ENCODE measurements around the gene ADAM12.
"Not testable (repeated sequence)": the region's sequence is repeated elsewhere in the genome, so short reads cannot be mapped to it uniquely, and the experiment has no call there.

ADAM12 gene

GRCh38 chr10:126251778-126252407, 136.4 kb downstream of the ADAM12 start:
- no peak for TF ChIP-seq CTCF (IDR thresholded peaks at IDR 0.05; ENCODE audit: control extremely low read depth, extremely low read depth, low read depth, missing control alignments)
- POLR2A ChIA-PET, result no interaction called here
- DNase-seq (ENCODE audit: extremely low spot score), result no peak
- CTCF ChIA-PET, result no interaction called here

GRCh38 chr10:126250527-126251310, 137.6 kb downstream of the ADAM12 start:
- no peak for TF ChIP-seq CTCF (IDR thresholded peaks at IDR 0.05; ENCODE audit: control extremely low read depth, extremely low read depth, low read depth, missing control alignments)
- POLR2A ChIA-PET, result no interaction called here
- CTCF ChIA-PET, result no interaction called here
- no peak for DNase-seq (ENCODE audit: extremely low spot score)

GRCh38 chr10:126250045-126250444, 138.2 kb downstream of the ADAM12 start:
- no peak for TF ChIP-seq CTCF (IDR thresholded peaks at IDR 0.05; ENCODE audit: control extremely low read depth, extremely low read depth, low read depth, missing control alignments)
- no peak for DNase-seq (ENCODE audit: extremely low spot score)
- CTCF ChIA-PET, result no interaction called here
- POLR2A ChIA-PET, result no interaction called here

GRCh38 chr10:126247446-126247975, 140.8 kb downstream of the ADAM12 start:
- ChIA-PET CTCF (interaction anchor here (0.6 kb wide), 1 partner anchor 11 kb away, joined by 3 read pairs; no protein-coding TSS in a partner anchor), POLR2A (no interaction called here)
- DNase-seq (ENCODE audit: extremely low spot score), result no peak
- no peak for TF ChIP-seq CTCF (IDR thresholded peaks at IDR 0.05; ENCODE audit: control extremely low read depth, extremely low read depth, low read depth, missing control alignments)

GRCh38 chr10:126246396-126246795, 141.9 kb downstream of the ADAM12 start:
- DNase-seq (ENCODE audit: extremely low spot score); CTCF ChIA-PET; POLR2A ChIA-PET: not testable (repeated sequence)

- no peak for TF ChIP-seq CTCF (IDR thresholded peaks at IDR 0.05; ENCODE audit: control extremely low read depth, extremely low read depth, low read depth, missing control alignments)
- DNase-seq (ENCODE audit: extremely low spot score), result no peak
- CTCF ChIA-PET, result no interaction called here
- POLR2A ChIA-PET, result no interaction called here
These were observed 142.8 kb downstream of the ADAM12 start for GRCh38 chr10:126245501-126245900.

GRCh38 chr10:126243971-126244370, 144.3 kb downstream of the ADAM12 start:
- ChIA-PET CTCF (no interaction called here), POLR2A (no interaction called here)
- no peak for TF ChIP-seq CTCF (IDR thresholded peaks at IDR 0.05; ENCODE audit: control extremely low read depth, extremely low read depth, low read depth, missing control alignments)
- DNase-seq (ENCODE audit: extremely low spot score), result no peak
